ENCODE data around the gene ASF1A.

The ASF1A gene

DNA sequence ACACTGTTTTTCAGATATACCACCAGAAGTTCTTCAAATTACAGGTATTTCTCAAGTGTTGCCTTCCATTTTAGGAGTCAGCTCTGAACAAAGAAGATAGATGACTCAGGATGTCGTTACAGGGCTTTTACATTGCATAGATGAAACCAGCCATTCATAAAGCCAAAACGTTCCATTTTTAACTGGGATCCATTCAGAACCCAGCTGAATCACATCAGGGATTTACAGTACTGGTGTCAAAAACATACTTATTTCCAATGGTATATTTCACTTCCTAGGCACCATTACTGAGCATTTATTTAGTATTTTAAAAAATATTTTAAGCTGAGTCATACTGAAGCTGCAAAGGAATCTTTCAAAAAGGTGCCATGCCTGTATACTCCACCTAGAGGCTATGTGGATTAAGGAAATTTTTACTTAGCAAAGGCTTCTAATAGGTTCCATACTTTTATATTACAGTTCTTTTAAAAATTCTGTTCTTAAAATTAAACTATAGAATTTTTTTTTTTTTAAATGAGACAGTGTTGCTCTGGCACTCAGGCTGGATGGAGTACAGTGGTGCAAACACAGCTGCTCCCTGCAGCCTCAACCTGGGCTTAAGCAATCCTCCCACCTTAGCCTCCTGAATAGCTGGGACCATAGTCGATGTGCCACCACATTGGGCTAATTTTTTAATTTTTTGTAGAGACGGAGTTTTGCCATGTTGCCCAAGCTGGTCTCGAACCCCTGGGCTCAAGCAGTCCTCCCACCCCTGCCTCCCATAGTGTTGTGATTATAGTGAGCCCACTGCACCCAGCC, 2.6 kb downstream of the ASF1A start:
- peaks cover 39% of the 10 kb centered on the region for H3K36me3 ChIP-seq (ENCODE audit: insufficient read depth, low read length)
- peak overlapping the region; percentile 93 for H3K9ac ChIP-seq (ENCODE audit: low read depth, low read length)
- WGBS = 65% methylated on average over 5 of the region's 5 CpGs
- peak overlapping the region; percentile 93 for H3K4me3 ChIP-seq (ENCODE audit: low read length)
- peaks cover 39% of the 10 kb centered on the region for H3K4me1 ChIP-seq (ENCODE audit: insufficient read depth, low read length)
- peak overlapping the region; percentile 72 for H3K27ac ChIP-seq (ENCODE audit: low read depth, low read length)
- H3K9me3 ChIP-seq (ENCODE audit: insufficient read depth, low read depth, low read length) = no peaks in the 10 kb centered on the region
- no peaks in the 10 kb centered on the region for H3K27me3 ChIP-seq (ENCODE audit: insufficient read depth, low read length)

GRCh38 chr6:118897386-118897785, 3.4 kb downstream of the ASF1A start:
- no peaks in the 10 kb centered on the region for H3K9me3 ChIP-seq (ENCODE audit: insufficient read depth, low read depth, low read length)
- no peaks in the 10 kb centered on the region for H3K27me3 ChIP-seq (ENCODE audit: insufficient read depth, low read length)
- H3K9ac ChIP-seq (ENCODE audit: low read depth, low read length) = no peak overlapping the region
- H3K27ac ChIP-seq (ENCODE audit: low read depth, low read length) = no peak overlapping the region; the same call in 1 of the 2 replicates
- H3K4me3 ChIP-seq (ENCODE audit: low read length) = no peak overlapping the region
- peaks cover 47% of the 10 kb centered on the region for H3K36me3 ChIP-seq (ENCODE audit: insufficient read depth, low read length)
- peaks cover 43% of the 10 kb centered on the region for H3K4me1 ChIP-seq (ENCODE audit: insufficient read depth, low read length)

- Histone ChIP-seq H3K9me3 (ENCODE audit: insufficient read depth, low read depth, low read length) (no peaks in the 10 kb centered on the region), H3K27ac (ENCODE audit: low read depth, low read length) (no peak overlapping the region), H3K27me3 (ENCODE audit: insufficient read depth, low read length) (no peaks in the 10 kb centered on the region), H3K4me3 (ENCODE audit: low read length) (no peak overlapping the region), H3K36me3 (ENCODE audit: insufficient read depth, low read length) (peaks cover 70% of the 10 kb centered on the region), H3K9ac (ENCODE audit: low read depth, low read length) (no peak overlapping the region), H3K4me1 (ENCODE audit: insufficient read depth, low read length) (peaks cover 42% of the 10 kb centered on the region)
- WGBS = 81% methylated on average over 6 of the region's 6 CpGs
Observed at GRCh38 chr6:118899948-118900347, 6.0 kb downstream of the ASF1A start.

GRCh38 chr6:118902726-118903125, 8.8 kb downstream of the ASF1A start:
- Histone ChIP-seq H3K36me3 (ENCODE audit: insufficient read depth, low read length) (peaks cover 93% of the 10 kb centered on the region), H3K4me1 (ENCODE audit: insufficient read depth, low read length) (peaks cover 28% of the 10 kb centered on the region), H3K27ac (ENCODE audit: low read depth, low read length) (no peak overlapping the region), H3K9ac (ENCODE audit: low read depth, low read length) (no peak overlapping the region), H3K4me3 (ENCODE audit: low read length) (no peak overlapping the region), H3K9me3 (ENCODE audit: insufficient read depth, low read depth, low read length) (no peaks in the 10 kb centered on the region), H3K27me3 (ENCODE audit: insufficient read depth, low read length) (no peaks in the 10 kb centered on the region)

- WGBS = 83% methylated on average over 2 of the region's 2 CpGs
- Histone ChIP-seq H3K9ac (ENCODE audit: low read depth, low read length) (no peak overlapping the region), H3K4me3 (ENCODE audit: low read length) (no peak overlapping the region), H3K9me3 (ENCODE audit: insufficient read depth, low read depth, low read length) (no peaks in the 10 kb centered on the region), H3K27ac (ENCODE audit: low read depth, low read length) (no peak overlapping the region), H3K4me1 (ENCODE audit: insufficient read depth, low read length) (peaks cover 24% of the 10 kb centered on the region), H3K36me3 (ENCODE audit: insufficient read depth, low read length) (peaks cover 93% of the 10 kb centered on the region), H3K27me3 (ENCODE audit: insufficient read depth, low read length) (no peaks in the 10 kb centered on the region)
Observed at GRCh38 chr6:118903138-118903537, 9.2 kb downstream of the ASF1A start.

DNA sequence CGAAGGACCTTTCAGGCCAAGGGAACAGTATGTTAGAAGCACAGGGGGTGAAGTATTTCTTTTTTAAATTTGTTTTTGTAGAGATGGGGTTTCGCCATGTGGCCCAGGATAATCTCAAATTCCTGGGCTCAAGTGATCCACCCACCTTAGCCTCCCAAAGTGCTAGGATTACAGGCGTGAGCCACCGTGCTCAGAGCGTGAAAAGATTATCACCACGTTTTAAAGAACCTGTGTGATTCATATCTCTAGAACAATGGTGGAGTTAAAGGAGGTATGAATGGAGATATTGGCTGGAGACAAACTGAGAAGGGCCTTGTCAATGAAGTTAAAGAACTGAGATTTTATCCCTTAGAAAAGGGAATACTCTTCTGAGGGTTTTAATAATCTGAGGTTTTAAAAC, 9.7 kb downstream of the ASF1A start:
- H3K27me3 ChIP-seq (ENCODE audit: insufficient read depth, low read length) = no peaks in the 10 kb centered on the region
- no peaks in the 10 kb centered on the region for H3K9me3 ChIP-seq (ENCODE audit: insufficient read depth, low read depth, low read length)
- H3K27ac ChIP-seq (ENCODE audit: low read depth, low read length) = no peak overlapping the region
- no peak overlapping the region for H3K4me3 ChIP-seq (ENCODE audit: low read length)
- H3K9ac ChIP-seq (ENCODE audit: low read depth, low read length) = no peak overlapping the region
- peaks cover 24% of the 10 kb centered on the region for H3K4me1 ChIP-seq (ENCODE audit: insufficient read depth, low read length)
- WGBS = 93% methylated on average over 6 of the region's 6 CpGs
- peaks cover 96% of the 10 kb centered on the region for H3K36me3 ChIP-seq (ENCODE audit: insufficient read depth, low read length)

DNA sequence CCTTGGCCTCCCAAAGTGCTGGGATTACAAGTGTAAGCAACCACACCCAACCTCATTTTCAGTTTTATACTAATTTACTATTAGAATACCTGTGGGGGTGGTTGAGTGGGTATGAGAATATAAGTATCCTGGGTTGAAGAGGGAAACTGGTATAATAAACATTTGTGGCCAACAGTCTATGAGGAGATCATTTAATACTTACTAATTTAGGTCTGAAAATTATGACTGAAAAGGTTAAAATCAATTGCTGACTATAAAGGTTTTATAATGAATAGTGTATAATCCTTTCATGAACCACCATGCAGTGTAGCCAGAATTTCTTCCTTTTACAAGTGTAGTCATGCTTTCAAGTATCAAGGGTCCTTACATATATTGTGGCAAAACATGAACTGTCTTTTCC, 11.1 kb downstream of the ASF1A start:
- Histone ChIP-seq H3K4me3 (ENCODE audit: low read length) (no peak overlapping the region), H3K27me3 (ENCODE audit: insufficient read depth, low read length) (no peaks in the 10 kb centered on the region), H3K4me1 (ENCODE audit: insufficient read depth, low read length) (peaks cover 18% of the 10 kb centered on the region), H3K27ac (ENCODE audit: low read depth, low read length) (no peak overlapping the region), H3K9me3 (ENCODE audit: insufficient read depth, low read depth, low read length) (no peaks in the 10 kb centered on the region), H3K36me3 (ENCODE audit: insufficient read depth, low read length) (peaks cover 95% of the 10 kb centered on the region), H3K9ac (ENCODE audit: low read depth, low read length) (no peak overlapping the region)

DNA sequence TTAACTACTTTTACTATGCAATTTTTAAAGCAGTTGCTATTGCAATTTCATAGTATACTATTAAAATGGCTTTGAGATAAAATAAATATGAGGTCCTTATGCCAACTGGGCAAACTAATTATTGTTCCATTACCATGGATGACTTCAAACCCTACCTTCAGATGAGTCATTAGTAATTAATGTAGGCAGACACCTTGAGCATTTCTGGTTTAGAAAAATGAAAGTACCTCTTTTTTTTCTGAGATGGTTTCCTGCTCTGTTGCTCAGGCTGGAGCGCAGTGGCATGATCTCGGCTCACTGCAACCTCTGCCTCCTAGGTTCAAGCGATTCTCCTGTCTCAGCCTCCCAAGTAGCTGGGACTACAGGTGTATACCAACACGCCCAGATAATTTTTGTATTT, 11.9 kb downstream of the ASF1A start:
- WGBS = 99% methylated on average over 4 of the region's 4 CpGs
- Histone ChIP-seq H3K27me3 (ENCODE audit: insufficient read depth, low read length) (no peaks in the 10 kb centered on the region), H3K27ac (ENCODE audit: low read depth, low read length) (no peak overlapping the region), H3K4me1 (ENCODE audit: insufficient read depth, low read length) (peaks cover 12% of the 10 kb centered on the region; the same call in 1 of the 2 replicates), H3K9ac (ENCODE audit: low read depth, low read length) (no peak overlapping the region), H3K36me3 (ENCODE audit: insufficient read depth, low read length) (peaks cover 95% of the 10 kb centered on the region), H3K4me3 (ENCODE audit: low read length) (no peak overlapping the region), H3K9me3 (ENCODE audit: insufficient read depth, low read depth, low read length) (no peaks in the 10 kb centered on the region)

DNA sequence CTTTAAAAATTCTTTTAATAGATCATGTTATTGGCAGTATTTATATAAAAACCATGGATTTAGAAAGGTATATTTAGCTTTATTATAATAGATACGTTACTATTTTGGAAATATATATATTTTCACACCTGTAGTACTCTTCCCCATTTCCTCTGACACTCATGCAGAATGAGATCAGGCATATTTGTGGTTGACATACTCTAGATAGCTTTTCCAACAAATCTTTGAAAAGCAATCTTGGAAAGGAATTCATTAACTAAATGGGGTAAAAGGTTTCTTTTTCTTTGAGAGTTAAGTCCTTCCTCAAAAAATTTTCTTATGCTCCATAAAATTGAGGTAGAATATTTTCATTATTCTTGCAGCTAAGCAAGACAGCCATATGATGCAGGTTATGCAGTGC, 14.5 kb downstream of the ASF1A start:
- Histone ChIP-seq H3K27me3 (ENCODE audit: insufficient read depth, low read length) (no peaks in the 10 kb centered on the region), H3K27ac (ENCODE audit: low read depth, low read length) (no peak overlapping the region), H3K9ac (ENCODE audit: low read depth, low read length) (no peak overlapping the region), H3K9me3 (ENCODE audit: insufficient read depth, low read depth, low read length) (no peaks in the 10 kb centered on the region), H3K36me3 (ENCODE audit: insufficient read depth, low read length) (peaks cover 95% of the 10 kb centered on the region), H3K4me1 (ENCODE audit: insufficient read depth, low read length) (no peaks in the 10 kb centered on the region), H3K4me3 (ENCODE audit: low read length) (no peak overlapping the region)
- WGBS = no CpG with 5 or more reads among the region's 1 CpG

- no peak overlapping the region for H3K27ac ChIP-seq (ENCODE audit: low read depth, low read length)
- no peak overlapping the region for H3K4me3 ChIP-seq (ENCODE audit: low read length)
- WGBS = 85% methylated on average over 4 of the region's 5 CpGs
- peaks cover 94% of the 10 kb centered on the region for H3K36me3 ChIP-seq (ENCODE audit: insufficient read depth, low read length)
- H3K9ac ChIP-seq (ENCODE audit: low read depth, low read length) = no peak overlapping the region
- H3K27me3 ChIP-seq (ENCODE audit: insufficient read depth, low read length) = no peaks in the 10 kb centered on the region
- H3K4me1 ChIP-seq (ENCODE audit: insufficient read depth, low read length) = no peaks in the 10 kb centered on the region
- H3K9me3 ChIP-seq (ENCODE audit: insufficient read depth, low read depth, low read length) = no peaks in the 10 kb centered on the region
Observed at GRCh38 chr6:118912646-118913045, 18.7 kb downstream of the ASF1A start.

DNA sequence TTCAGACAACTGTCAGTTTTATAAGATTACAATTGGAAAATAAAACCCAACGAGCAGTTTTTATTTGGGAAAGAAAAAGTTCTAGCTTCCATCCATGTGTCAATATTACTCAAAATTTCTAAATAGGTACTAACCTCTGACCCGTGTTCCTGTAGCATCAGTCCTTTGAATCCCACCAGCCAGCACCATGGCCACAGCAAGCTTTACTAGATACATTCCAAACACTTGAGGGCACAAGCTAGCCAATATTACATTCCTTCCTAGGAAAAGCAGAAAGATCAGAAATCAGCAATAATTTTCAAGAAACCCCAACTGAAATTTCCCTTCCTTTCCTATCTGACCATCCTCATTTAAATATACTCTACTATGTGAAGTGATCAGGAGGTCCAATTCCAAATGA, 19.2 kb downstream of the ASF1A start:
- H3K27ac ChIP-seq (ENCODE audit: low read depth, low read length) = no peak overlapping the region

GRCh38 chr6:118914598-118914997, 20.6 kb downstream of the ASF1A start:
- Histone ChIP-seq H3K36me3 (ENCODE audit: insufficient read depth, low read length) (peaks cover 90% of the 10 kb centered on the region), H3K4me3 (ENCODE audit: low read length) (no peak overlapping the region), H3K9me3 (ENCODE audit: insufficient read depth, low read depth, low read length) (no peaks in the 10 kb centered on the region), H3K4me1 (ENCODE audit: insufficient read depth, low read length) (no peaks in the 10 kb centered on the region), H3K27me3 (ENCODE audit: insufficient read depth, low read length) (no peaks in the 10 kb centered on the region), H3K9ac (ENCODE audit: low read depth, low read length) (no peak overlapping the region), H3K27ac (ENCODE audit: low read depth, low read length) (no peak overlapping the region)

More for the DNA sequence above, 19.2 kb downstream of the ASF1A start:
- H3K9me3 ChIP-seq (ENCODE audit: insufficient read depth, low read depth, low read length) = no peaks in the 10 kb centered on the region
- H3K4me3 ChIP-seq (ENCODE audit: low read length) = no peak overlapping the region
- peaks cover 94% of the 10 kb centered on the region for H3K36me3 ChIP-seq (ENCODE audit: insufficient read depth, low read length)
- no peak overlapping the region for H3K9ac ChIP-seq (ENCODE audit: low read depth, low read length)
- WGBS = 88% methylated on average over 2 of the region's 2 CpGs
- no peaks in the 10 kb centered on the region for H3K4me1 ChIP-seq (ENCODE audit: insufficient read depth, low read length)
- H3K27me3 ChIP-seq (ENCODE audit: insufficient read depth, low read length) = no peaks in the 10 kb centered on the region

Data from HUES64 (cell line).